Activated T-cell treated with anti-CD3 and anti-CD28 coated beads for 48 hours (primary cell): Measurements from ENCODE around the gene PHTF2.
A peak's percentile ranks its signal among the peaks of the same experiment; 100 is the strongest.

Experiments
- DNase-seq: peaks from one replicate; pipeline ENCODE4 v3.0.0-alpha.2; 2020; ENCODE audit warnings: low read depth

PHTF2 gene

GRCh38 chr7:77933394-77933793 lies 134.8 kb downstream of the PHTF2 start:
- DNase-seq: no peak

GRCh38 chr7:77935652-77936348 lies 137.2 kb downstream of the PHTF2 start:
- DNase-seq: no peak

GRCh38 chr7:77940647-77941046 lies 142.1 kb downstream of the PHTF2 start:
- DNase-seq: no peak

GRCh38 chr7:77942431-77942830 lies 143.9 kb downstream of the PHTF2 start:
- DNase-seq: no peak

GRCh38 chr7:77944183-77945182 lies 145.9 kb downstream of the PHTF2 start:
- no peak for DNase-seq

GRCh38 chr7:77950548-77950947 lies 152.0 kb downstream of the PHTF2 start:
- DNase-seq: no peak

GRCh38 chr7:77954773-77955555 lies 156.4 kb downstream of the PHTF2 start:
- no peak for DNase-seq

- no peak for DNase-seq
Observed at GRCh38 chr7:77958436-77958835, 159.9 kb downstream of the PHTF2 start.

- no peak for DNase-seq
Observed at GRCh38 chr7:77959080-77959479, 160.5 kb downstream of the PHTF2 start.

GRCh38 chr7:77960336-77960735 lies 161.8 kb downstream of the PHTF2 start:
- no peak for DNase-seq

- DNase-seq: no peak
Observed at GRCh38 chr7:77967429-77967828, 168.9 kb downstream of the PHTF2 start.

- DNase-seq: no peak
Observed at GRCh38 chr7:77971726-77972125, 173.2 kb downstream of the PHTF2 start.

- DNase-seq: no peak
Observed at GRCh38 chr7:77975672-77976480, 177.3 kb downstream of the PHTF2 start.

- DNase-seq: no peak
Observed at GRCh38 chr7:77979219-77979618, 180.6 kb downstream of the PHTF2 start.

- no peak for DNase-seq
Observed at GRCh38 chr7:77980087-77980713, 181.6 kb downstream of the PHTF2 start.

- peak; percentile 12 for DNase-seq
Observed at GRCh38 chr7:77982926-77983550, 184.5 kb downstream of the PHTF2 start.

- DNase-seq: no peak
Observed at GRCh38 chr7:77983973-77984372, 185.4 kb downstream of the PHTF2 start.

GRCh38 chr7:77985232-77985973 lies 186.8 kb downstream of the PHTF2 start:
- no peak for DNase-seq

- DNase-seq: no peak
Observed at GRCh38 chr7:77985974-77986339, 187.4 kb downstream of the PHTF2 start.
